22Rv1 (cell line): Measurements from ENCODE around the gene SLC6A8.

ENCODE experiments used
- ZFX ChIP-seq: fragments of 450-650 bp; IDR thresholded peaks from 2 replicates; pipeline ENCODE4 v1.6.1; 2017; ENCODE audit warnings: antibody characterized with exemption, borderline replicate concordance
- TF ChIP-seq, protein P1 (sequence below): fragments of 450-650 bp; IDR thresholded peaks from 2 replicates; pipeline ENCODE4 v1.5.1; 2017; ENCODE audit warnings: mild to moderate bottlenecking

DNA sequence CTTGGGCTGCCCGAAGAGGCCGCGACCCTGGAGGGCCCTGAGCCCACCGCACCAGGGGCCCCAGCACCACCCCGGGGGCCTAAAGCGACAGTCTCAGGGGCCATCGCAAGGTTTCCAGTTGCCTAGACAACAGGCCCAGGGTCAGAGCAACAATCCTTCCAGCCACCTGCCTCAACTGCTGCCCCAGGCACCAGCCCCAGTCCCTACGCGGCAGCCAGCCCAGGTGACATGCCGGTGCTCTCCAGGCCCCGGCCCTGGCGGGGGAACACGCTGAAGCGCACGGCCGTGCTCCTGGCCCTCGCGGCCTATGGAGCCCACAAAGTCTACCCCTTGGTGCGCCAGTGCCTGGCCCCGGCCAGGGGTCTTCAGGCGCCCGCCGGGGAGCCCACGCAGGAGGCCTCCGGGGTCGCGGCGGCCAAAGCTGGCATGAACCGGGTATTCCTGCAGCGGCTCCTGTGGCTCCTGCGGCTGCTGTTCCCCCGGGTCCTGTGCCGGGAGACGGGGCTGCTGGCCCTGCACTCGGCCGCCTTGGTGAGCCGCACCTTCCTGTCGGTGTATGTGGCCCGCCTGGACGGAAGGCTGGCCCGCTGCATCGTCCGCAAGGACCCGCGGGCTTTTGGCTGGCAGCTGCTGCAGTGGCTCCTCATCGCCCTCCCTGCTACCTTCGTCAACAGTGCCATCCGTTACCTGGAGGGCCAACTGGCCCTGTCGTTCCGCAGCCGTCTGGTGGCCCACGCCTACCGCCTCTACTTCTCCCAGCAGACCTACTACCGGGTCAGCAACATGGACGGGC, 37.5 kb downstream of the SLC6A8 start:
- no peak for TF ChIP-seq ZFX
- TF ChIP-seq, protein P1, sequence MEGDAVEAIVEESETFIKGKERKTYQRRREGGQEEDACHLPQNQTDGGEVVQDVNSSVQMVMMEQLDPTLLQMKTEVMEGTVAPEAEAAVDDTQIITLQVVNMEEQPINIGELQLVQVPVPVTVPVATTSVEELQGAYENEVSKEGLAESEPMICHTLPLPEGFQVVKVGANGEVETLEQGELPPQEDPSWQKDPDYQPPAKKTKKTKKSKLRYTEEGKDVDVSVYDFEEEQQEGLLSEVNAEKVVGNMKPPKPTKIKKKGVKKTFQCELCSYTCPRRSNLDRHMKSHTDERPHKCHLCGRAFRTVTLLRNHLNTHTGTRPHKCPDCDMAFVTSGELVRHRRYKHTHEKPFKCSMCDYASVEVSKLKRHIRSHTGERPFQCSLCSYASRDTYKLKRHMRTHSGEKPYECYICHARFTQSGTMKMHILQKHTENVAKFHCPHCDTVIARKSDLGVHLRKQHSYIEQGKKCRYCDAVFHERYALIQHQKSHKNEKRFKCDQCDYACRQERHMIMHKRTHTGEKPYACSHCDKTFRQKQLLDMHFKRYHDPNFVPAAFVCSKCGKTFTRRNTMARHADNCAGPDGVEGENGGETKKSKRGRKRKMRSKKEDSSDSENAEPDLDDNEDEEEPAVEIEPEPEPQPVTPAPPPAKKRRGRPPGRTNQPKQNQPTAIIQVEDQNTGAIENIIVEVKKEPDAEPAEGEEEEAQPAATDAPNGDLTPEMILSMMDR, result no peak
